Stimulated activated naive CD4-positive, alpha-beta T cell (primary cell): ENCODE results near the gene CNOT1.
"Not testable (repeated sequence)": the region's sequence is repeated elsewhere in the genome, so short reads cannot be mapped to it uniquely, and the experiment has no call there.

Source experiments
- DNase-seq, 6 experiments: peaks; one replicate each; lab custom pipeline; 2025; lab: John Stamatoyannopoulos, UW

The CNOT1 gene

DNA sequence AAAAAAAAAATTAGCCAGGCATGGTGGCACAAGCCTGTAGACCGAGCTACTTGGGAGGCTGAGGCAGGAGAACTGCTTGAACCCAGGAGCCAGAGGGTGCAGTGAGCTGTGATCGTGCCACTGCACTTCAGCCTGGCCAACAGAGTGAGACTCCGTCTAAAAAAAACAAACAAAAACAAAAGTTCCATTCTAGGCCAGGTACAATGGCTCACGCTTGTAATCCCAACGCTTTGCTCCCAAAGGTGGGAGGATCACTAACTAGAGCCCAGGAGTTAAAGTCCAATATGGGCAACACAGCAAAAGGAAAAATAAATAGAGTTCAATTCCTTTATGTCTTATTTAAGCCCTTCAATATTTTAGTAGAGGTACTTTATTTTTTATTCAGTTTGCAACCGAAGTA, 47.5 kb downstream of the CNOT1 start:
- no peak for DNase-seq

DNA sequence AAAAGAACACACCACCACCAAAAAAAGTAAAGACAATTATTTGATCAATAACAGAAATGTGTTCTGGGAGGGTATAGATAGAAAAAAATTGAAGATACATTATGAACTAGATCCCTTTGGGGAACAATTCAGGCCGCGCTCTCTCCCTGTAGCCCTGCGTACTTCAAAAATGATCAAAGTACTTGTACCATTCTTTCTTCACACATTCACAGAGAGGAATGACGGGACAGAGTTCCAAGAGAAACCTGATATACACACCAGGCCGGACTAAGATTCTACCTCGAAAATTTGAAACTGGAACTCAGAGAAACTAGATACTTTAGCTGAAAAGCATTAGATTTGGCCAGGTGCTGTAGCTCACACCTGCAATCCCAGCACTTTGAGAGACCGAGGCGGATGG, 50.0 kb downstream of the CNOT1 start:
- DNase-seq, result no peak

DNA sequence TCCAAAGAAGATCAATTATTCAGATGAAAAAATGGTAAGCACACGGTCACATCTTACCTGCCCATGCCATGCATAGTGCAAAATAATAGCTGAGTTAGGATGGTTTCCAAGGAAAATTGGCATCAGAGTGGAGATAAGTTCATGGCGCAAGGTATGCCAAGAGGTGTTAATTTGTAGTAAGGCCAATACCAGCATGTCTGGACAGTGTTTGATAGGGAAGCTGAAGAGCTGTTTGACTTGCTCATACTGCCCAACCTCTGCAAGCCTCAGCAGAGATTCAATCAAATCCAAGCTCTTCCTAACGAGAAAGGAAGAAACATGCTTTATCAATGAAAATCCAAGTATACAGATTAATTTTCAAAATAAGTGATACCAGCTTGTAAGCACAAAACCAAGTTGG, 51.0 kb downstream of the CNOT1 start:
- DNase-seq, result no peak

DNA sequence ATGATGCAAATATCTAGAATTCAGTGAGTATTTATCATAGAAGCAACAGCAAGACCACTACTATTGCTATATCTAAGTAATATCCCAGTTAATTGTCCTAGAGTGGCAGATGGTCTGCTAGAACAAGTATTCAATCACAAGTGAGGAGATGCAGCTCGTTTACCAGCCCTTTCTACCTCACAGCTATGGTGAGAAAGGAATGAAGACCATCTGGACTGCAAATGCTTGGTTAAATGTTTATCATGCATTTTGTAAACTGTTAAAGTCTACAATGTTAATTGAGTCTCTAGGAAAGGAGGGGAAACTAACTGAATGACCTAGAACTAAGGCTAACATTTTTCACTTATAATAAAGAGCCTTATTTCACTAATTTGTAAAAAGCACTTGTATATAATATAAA, 52.5 kb downstream of the CNOT1 start:
- DNase-seq, result no peak

DNA sequence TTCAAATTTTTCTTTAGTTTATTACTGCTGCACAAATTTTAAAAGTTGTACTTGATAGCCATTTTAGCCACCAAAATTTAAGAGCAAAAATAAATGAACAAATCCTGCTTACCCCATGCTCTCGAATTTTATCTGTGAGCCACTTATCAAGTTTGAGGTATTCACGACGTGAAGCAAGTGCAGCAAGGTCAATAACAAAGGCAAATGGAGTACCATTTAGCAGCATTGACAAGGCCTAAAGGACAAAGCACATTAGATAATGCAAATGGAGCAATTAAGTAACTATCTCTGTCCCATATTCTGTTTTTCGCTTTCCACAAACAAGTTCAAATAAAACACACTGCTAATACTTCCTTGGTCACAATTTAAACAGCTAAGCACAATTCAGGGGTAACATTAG, 54.7 kb downstream of the CNOT1 start:
- no peak for DNase-seq

DNA sequence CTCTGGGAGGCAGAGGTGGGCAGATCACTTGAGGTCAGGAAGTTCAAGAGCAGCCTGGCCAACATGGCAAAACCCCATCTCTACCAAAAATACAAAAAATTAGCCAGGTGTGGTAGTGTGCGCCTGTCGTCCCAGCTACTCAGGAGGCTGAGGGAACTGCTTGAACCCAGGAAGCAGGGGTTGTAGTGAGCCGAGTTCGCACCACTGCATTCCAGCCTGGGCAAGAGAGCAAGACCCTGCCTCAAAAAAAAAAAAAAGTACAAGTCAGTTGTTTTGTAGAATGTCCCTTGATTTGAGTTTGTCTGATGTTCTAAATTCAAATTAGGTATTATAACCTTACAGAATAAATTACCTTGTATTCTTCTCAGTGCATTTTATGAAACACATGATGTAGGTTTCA, 63.9 kb downstream of the CNOT1 start:
- DNase-seq, result not testable (repeated sequence)

DNA sequence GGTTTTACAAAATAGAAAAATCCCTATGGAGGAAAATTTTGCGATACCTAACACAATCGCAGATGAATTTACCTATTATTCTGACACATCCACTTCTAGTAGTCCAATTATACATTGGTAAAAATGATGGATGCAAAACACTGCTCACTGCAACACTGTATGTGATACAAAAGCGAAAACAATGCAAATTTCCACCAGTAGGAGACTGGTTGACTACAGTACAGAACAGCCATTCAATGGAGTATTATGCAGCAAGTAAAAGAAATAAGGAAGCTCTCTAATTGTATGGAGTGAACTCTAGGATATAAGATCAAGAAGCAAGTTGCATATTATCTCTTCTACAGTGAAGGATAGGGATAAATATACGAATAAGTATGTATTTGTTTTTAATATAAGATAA, 65.9 kb downstream of the CNOT1 start:
- no peak for DNase-seq

DNA sequence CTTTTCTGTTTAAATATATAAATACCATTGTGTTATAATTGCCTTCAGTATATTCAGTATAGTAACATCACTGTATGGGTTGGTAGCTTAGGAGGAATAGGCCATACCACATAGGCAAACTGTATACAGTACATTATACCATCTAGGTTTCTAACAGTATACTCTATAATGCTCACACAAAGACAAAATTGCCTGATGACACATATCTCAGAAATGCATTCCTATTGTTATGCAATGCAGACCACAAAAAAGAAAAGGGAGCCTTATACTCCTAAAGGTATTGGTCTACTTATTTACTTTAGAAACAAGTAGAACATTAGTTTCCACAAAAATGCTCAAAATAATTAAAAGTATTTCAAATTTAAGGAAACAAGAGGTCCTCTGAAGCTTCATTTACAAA, 66.4 kb downstream of the CNOT1 start:
- no peak for DNase-seq

DNA sequence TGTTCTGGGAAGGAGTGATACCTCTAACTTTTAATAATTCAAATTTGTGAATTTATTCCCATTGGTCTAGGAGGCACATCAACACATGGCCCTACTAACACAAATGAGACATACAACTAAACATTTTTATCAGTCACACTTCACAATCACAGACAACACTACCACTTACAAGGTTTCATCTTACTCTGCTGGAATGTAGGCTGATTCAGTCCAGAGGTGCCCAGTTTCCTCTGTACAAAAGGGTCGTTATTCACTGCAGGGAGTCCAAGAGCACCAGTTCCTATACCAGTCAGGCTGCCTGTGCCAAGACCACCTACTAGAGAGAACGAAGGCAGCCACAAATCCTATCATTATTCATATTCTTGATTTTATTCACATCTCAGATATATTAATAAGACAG, 72.9 kb downstream of the CNOT1 start:
- DNase-seq, result no peak

DNA sequence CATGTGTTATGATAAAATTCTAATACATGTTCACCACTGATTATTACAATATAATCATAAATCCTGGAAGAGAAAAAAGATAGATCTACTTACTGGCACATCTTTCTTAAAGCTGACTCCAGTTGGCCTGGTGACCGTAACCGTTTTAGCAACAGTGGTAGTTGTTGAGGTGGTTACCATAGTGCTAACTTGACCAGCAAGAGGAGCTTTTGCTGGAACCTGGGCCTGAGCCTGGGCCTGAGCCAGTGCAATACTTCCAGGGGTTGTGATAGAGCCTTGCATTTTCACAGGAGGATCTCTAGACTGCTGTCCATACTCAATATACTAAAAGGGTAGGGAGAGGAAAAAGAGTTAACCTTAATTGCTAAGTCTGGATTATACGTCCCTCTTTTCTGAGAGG, 78.1 kb downstream of the CNOT1 start:
- DNase-seq, result no peak

DNA sequence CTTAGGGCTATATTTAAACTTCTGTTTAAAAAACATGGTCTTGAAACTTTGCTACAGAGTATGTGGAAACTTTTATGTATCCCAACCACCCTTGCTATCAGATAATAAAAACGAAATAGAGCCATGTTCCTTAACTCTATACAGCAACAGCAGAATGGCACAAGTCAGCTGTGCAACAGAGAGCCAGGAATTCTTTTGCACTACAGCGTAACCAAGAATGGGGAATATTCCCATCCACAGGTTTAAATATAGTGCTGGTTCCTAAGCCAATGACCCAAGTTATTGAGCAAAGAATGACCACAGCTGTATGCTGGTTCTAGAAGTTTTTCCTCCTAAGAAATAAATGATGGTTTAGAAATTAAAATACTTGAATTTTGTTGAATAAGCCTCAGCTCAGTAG, 81.2 kb downstream of the CNOT1 start:
- no peak for DNase-seq

DNA sequence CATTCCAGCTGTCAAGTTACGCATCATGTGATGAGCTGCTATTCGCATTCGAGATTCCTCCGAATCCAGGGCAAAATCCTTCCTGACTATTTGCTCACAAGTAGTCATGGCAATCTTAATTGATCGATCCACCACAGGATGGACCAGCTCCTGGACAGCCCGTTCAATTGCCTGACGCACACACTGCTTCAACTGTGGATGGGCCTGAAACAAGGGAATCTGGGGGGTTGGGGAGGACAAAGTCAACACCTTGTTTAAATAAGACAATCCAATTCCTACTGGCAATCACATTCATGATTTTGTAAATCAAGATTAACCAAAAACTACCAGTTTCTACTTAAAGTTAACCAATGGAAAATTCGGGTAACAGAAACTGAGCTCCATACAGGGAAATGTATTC, 85.9 kb downstream of the CNOT1 start:
- no peak for DNase-seq

DNA sequence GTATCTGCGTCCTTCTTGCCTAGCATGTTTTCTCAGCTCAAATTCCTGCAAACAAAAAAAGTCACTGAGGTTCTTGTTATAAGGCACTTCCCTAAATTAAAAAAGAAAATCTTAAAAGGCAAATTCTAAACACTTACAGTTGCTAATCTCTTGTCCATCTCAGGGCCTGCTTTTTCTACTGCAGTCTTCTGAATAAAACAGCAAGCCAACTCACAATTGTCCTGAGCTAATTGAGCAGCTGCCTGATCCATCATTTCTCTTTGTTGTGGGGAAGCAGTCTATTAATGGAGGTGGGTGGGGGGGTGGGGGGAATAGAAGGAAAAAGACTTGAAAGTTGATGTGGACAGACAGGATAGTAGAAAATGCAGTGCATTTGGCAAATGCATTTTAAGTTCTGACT, 87.3 kb downstream of the CNOT1 start:
- DNase-seq, result no peak

DNA sequence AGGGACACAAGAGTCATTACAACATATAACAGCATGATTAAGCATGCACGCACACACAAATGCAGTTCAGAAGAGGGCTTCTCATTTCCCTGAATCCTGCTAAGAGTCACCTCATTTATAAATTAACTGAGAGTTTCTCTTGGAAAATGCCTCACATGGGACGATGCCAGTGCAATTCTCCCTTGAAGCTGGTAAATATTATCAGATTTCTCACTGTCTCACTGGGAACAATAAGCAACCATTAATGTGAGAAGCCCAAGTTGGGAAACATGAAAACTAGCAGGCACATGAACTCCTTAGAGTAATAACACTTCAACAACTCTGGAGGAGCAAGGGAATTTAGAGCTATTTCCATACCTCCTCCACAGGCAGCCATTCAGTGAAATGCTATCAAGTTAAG, 87.9 kb downstream of the CNOT1 start:
- DNase-seq, result no peak

DNA sequence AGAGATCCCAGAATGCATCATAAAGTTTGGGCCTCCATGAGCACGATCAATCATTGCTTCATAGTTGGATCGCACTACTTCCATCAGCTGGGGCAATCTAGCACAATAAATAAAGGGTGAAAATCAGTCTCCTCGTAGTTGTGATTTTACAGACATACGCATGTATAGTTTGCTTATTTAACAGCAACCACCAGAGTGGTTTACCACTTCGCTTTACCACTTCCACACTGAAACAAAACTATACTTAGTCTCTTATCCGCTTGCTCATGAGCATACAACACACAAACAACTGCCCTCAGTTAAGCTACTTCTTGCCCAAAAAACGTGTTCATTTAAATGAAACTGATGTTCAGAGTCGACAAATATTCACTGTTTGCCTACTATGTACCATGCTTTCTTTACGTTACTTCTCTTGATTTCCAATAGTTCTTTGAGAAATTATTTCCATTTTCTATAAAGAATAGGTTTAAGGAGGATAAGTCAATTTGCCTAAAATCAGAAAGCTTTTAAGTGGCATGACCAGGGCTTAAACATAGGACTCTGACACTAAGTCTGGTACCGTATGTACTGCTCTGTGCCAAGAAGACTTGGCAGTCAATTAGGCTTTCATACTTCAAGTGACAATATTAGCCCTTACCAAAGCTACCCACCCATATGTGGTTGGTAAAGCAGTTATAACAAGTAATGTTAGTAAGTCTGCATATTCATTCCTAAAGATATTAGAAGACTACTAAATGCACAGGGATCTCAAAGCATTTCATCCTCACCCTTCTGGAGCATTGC, 92.3 kb downstream of the CNOT1 start:
- DNase-seq, result no peak

DNA sequence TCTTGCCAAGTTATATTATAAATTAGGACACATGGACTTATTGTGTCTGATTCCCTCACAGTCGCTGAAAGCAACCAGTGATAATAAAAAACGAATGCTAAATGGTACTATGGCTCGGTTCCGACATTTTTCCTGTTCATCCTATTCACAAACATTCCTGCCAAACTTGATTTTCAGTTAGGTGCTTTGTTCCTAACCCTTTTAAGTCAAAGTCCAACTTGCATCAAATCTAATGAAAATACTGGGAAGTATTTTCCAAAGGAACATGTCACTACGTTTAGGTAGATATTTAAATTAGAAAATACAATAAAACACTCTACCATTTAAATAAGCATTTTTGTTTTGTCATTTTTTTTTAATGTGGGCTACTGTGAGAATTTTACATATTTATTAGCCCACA, 93.3 kb downstream of the CNOT1 start:
- DNase-seq, result no peak

DNA sequence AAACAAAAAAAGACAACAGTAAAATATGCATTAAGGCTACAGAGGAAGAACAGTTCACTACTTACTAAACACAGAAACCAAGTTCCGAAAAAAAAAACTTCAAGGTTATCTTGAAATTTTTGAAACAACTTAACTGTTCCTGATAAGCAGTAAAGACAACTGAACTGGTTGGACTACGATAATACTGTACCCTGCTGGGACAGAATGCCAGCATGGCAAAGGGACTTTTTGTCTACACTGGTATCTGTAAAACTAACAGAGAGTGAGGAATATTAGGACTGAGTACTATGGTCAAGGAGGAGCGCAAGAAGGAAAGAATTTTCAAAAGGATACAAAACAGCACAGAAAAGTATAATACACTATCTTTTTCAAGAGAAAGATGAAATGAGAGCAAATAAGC, 94.5 kb downstream of the CNOT1 start:
- no peak for DNase-seq

DNA sequence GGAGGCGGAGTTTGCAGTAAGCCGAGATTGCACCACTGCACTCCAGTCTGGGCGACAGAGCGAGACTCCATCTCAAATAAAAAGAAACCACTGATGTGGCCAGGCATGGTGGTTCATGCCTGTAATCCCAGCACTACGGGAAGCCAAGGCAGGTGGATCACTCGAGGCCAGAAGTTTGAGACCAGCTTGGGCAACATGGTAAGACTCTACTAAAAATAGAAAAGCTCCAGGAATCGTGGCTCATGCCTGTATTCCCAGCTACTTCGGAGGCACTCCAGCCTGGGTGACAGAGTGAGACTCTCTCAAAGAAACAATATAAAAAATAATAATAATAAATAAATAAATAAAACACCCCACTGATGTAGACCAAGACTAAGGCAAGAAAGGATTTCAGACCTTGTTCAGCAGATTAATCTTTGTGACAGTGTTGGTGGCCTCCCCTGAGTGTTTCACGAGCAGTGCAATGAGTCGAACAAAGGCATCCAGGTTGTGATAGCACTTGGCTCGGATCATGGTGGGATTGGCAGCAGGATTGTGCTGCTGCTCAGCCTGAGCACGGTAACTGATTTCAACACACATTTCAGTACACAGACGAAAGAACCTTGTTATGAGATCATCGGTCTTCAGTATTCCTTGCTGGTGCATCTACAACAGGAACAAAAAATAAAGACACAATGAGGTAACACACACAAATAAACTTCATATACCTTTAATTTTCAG, 95.7 kb downstream of the CNOT1 start:
- DNase-seq, result no peak

DNA sequence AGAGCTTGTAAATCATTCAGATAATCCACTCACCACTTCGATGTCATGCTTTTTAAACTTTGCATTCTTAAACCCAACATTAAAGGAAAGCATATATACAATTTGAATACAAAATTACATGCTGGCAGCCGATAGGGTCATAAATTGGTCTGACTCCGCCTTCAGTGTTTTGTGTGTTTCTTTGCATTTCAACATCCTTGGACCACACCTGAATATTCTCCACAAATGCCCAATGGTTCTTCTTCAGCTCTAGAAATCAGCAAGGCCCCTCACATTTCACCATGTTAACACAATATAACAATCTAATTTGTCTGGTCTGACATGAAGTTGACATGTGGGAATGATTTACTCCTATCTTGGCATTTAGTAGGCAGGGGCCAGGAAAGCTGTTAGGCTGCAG, 97.2 kb downstream of the CNOT1 start:
- no peak for DNase-seq

DNA sequence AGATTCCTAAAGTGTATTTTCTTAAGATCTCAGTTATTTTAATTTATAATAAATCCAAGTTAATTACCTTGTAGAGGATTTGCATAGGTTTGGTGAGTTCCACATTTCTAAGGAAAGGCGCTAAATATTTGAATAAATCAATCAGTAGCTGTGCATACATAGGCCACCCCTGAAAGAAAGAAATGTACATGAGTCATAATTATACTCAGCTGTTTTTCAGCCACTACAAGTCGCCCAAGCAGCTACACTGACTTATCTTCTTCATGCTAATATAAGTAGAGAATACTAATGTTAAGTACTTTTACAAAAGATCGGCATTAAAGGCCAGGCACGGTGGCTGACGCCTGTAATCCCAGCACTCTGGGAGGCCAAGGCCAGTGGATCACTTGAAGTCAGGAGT, 99.4 kb downstream of the CNOT1 start:
- DNase-seq, result no peak

DNA sequence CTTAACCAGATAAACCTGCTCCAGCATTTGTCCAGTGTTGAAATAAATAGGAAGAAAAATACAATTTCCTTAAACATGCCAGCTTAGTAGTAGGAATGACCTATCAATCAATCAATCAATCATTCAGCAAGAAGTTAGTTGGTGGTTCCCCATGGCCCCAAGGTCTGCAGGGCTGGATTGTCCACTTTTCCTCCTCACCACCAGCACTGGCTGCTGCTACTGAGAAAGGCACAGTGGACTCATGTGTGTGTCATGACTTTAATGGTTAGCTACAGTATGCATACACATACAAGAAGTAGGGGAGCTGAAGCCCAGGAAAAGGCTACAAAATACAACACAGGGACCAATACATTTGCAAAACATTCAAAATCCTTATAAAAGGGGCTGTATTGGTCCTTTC, 109.9 kb downstream of the CNOT1 start:
- no peak for DNase-seq

DNA sequence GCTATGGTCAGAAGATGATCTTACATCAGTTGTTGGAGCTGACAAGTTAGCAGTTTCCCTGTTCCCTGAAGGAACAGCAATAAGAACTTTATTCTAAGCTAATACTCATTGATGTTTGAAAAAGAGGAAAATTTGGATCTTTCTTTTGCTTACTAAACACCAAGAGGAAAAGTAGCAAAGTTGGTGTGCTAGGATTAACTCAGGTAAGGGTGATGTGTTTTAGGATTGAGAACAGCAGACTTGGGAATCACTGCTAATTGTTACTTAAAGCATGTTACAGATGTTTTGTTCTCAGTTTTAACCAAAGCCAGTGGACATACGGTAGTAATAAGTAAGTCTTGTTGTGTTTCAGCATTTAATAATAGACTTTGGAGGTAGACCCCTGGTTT, 110.7 kb downstream of the CNOT1 start:
- no peak for DNase-seq

DNA sequence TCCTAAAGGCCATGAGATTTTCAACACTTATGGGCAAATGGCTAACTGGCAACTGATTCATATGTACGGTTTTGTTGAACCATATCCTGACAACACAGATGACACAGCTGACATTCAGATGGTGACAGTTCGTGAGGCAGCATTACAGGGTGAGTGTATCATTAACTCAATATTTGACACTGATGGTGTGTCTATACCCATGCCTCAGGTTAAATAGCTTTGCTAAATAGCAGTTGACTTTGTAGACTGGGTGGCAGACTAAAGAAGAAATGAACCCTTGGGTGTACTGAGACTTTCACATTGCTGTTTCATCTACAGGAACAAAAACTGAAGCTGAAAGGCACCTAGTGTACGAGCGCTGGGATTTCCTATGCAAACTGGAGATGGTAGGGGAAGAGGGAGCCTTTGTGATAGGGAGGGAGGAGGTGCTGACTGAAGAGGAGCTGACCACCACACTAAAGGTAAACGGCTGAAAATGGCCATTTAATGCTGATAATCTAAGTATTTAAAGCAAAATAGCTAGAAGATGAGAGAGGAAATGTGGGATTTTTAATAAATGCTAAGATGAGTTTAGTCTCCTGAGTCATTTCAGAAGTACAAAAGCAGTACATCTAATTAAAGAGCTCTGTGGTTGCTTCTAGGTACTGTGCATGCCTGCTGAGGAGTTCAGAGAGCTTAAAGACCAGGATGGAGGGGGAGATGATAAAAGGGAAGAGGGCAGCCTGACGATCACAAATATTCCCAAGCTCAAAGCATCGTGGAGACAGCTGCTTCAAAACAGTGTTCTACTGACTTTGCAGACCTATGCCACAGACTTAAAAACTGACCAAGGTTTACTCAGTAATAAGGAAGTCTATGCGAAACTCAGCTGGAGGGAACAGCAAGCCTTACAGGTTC, 111.3 kb downstream of the CNOT1 start:
- no peak for DNase-seq
